Endothelial cell of umbilical vein (primary cell): ENCODE measurements around the gene GLP1R.

Source experiments
- EZH2 ChIP-seq: IDR thresholded peaks from 2 replicates; pipeline ENCODE4 v1.6.1; 2012; ENCODE audit warnings: borderline replicate concordance, low read depth, mild to moderate bottlenecking, moderate library complexity, low read length, inconsistent platforms; ENCODE audit not compliant: severe bottlenecking
- JUN ChIP-seq: IDR thresholded peaks from 2 replicates; pipeline ENCODE4 v1.6.1; 2011; ENCODE audit warnings: borderline replicate concordance, low read depth; ENCODE audit not compliant: insufficient read length, insufficient read depth
- MYC ChIP-seq: IDR thresholded peaks from one replicate; pipeline ENCODE4 v1.6.1; 2011; ENCODE audit warnings: mild to moderate bottlenecking, low read depth, low read length
- POLR2A ChIP-seq: IDR thresholded peaks from 2 replicates; pipeline ENCODE4 v1.6.1; 2012; ENCODE audit warnings: low read depth, mild to moderate bottlenecking, control low read depth, low read length
- POLR2AphosphoS5 ChIP-seq: IDR thresholded peaks from 2 replicates; pipeline ENCODE4 v1.6.1; 2012; ENCODE audit warnings: low read depth, mild to moderate bottlenecking, control low read depth, low read length, moderate library complexity; ENCODE audit not compliant: insufficient read depth
- TF ChIP-seq, protein P1 (sequence below), 2 donors: IDR thresholded peaks; 1 replicate in 1 of 2; 2 replicates in 1 of 2; pipeline ENCODE4 v1.5.1; 2011; ENCODE audit warnings: low read length in 2 of 2, mild to moderate bottlenecking in 2 of 2, moderate library complexity in 2 of 2, control low read depth in 1 of 2, inconsistent platforms in 1 of 2, low read depth in 1 of 2; ENCODE audit not compliant: insufficient read depth in 1 of 2; ENCODE audit errors: extremely low read depth in 1 of 2

GRCh38 chr6:39020136-39020535, 28.4 kb upstream of the GLP1R start:
- TF ChIP-seq, protein P1, sequence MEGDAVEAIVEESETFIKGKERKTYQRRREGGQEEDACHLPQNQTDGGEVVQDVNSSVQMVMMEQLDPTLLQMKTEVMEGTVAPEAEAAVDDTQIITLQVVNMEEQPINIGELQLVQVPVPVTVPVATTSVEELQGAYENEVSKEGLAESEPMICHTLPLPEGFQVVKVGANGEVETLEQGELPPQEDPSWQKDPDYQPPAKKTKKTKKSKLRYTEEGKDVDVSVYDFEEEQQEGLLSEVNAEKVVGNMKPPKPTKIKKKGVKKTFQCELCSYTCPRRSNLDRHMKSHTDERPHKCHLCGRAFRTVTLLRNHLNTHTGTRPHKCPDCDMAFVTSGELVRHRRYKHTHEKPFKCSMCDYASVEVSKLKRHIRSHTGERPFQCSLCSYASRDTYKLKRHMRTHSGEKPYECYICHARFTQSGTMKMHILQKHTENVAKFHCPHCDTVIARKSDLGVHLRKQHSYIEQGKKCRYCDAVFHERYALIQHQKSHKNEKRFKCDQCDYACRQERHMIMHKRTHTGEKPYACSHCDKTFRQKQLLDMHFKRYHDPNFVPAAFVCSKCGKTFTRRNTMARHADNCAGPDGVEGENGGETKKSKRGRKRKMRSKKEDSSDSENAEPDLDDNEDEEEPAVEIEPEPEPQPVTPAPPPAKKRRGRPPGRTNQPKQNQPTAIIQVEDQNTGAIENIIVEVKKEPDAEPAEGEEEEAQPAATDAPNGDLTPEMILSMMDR (IDR thresholded peaks at IDR 0.05; ENCODE audit: extremely low read depth in 1 of 2, insufficient read depth in 1 of 2, low read depth in 1 of 2, low read length in 2 of 2) = no peak
- TF ChIP-seq POLR2A (no peak), EZH2 (no peak), POLR2AphosphoS5 (no peak), MYC (no peak), JUN (no peak)
